Choroid plexus epithelial cell (primary cell): ENCODE results near the gene DLD.

Experiments
- DNase-seq: peaks from one replicate; pipeline ENCODE4 v3.0.0-alpha.2; 2010; ENCODE audit warnings: low read depth
- H3K4me3 ChIP-seq: 2 replicates; pipeline ENCODE4 v1.5.1; 2011; ENCODE audit warnings: low read depth, mild to moderate bottlenecking, control low read depth, low read length, moderate library complexity
- TF ChIP-seq, protein P1 (sequence below): conservative IDR thresholded peaks from 2 replicates; pipeline ENCODE4 v1.5.1; 2011; ENCODE audit warnings: low read depth, mild to moderate bottlenecking, control low read depth, inconsistent platforms, low read length, moderate library complexity

DLD gene

DNA sequence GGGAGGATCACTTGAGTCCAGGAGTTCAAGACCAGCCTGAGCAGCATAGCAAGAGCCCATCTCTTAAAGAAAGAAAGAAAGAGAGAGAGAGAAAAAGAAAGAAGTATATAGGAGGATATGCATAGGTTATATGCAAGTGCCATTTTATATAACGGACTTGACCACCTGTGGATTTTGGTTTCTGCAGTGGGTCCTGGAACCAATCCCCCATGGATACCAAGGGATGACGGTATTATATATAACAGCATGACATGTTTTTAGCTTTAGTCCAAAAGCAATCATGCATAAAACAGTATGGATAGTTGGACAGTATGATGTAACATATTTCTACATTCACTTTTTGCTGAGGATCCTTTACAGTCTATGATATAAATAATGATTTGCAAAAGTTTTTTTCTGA, 45.3 kb downstream of the DLD start:
- TF ChIP-seq, protein P1, sequence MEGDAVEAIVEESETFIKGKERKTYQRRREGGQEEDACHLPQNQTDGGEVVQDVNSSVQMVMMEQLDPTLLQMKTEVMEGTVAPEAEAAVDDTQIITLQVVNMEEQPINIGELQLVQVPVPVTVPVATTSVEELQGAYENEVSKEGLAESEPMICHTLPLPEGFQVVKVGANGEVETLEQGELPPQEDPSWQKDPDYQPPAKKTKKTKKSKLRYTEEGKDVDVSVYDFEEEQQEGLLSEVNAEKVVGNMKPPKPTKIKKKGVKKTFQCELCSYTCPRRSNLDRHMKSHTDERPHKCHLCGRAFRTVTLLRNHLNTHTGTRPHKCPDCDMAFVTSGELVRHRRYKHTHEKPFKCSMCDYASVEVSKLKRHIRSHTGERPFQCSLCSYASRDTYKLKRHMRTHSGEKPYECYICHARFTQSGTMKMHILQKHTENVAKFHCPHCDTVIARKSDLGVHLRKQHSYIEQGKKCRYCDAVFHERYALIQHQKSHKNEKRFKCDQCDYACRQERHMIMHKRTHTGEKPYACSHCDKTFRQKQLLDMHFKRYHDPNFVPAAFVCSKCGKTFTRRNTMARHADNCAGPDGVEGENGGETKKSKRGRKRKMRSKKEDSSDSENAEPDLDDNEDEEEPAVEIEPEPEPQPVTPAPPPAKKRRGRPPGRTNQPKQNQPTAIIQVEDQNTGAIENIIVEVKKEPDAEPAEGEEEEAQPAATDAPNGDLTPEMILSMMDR: no peak
- DNase-seq: no peak
- no peak overlapping the region for H3K4me3 ChIP-seq

DNA sequence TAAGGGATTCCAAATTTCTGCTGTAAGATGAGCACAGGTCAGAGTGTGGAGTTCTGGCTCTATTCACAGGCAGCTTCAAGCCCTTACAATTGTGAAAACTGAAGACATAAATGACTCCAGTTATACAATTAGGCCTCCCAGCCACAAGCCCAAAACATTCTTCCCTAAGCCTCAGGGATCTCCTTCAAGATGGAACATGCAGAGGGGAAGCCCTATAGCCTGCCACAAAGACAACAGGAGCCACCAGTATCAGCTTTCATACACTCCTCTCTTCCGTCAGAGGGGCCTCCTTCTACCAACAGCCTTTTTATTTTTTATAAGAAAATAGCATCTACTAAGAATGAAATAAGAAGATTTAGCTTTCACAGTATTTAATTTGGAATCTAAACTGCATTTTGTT, 46.5 kb downstream of the DLD start:
- peak; percentile 52 for DNase-seq
- TF ChIP-seq, protein P1: no peak
- no peak overlapping the region for H3K4me3 ChIP-seq

DNA sequence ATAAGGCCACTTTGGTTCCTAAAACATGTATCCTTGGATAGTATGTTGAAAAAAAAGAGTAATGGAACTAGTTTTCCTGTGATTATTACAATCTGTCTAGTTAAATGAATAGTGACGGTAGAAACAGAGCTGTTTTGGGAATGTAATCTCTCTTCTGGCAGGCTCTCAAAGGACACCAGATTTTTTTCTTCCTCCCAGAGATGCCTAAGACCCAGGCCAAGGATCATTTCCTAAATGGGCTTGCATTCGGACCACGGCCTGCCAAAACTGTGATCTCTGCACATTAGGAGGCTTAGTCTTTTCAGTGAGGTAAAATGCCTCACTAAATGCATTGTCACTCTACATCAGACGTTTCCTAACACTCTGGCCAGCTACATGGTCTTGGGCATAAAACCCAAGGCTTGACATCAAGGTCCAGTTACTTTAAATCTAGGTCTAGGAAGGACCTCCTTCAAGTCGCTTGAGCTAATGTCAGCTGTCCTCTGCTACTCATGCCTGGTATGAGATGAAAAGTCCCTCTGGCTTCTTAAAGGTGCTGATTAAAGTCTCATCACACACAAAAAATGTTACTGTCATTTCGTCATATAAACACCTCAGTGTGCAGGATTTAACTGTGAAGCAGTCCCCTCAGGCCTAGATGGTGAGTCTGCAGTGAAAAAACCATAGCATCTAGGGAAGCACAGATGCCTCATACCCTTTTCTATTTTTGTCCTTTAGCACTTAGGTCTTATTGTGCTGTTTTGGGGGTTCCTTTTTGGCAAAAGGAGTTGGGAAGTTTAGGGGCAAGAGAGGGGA, 47.7 kb downstream of the DLD start:
- no peak for DNase-seq
- no peak overlapping the region for H3K4me3 ChIP-seq
- TF ChIP-seq, protein P1: no peak

DNA sequence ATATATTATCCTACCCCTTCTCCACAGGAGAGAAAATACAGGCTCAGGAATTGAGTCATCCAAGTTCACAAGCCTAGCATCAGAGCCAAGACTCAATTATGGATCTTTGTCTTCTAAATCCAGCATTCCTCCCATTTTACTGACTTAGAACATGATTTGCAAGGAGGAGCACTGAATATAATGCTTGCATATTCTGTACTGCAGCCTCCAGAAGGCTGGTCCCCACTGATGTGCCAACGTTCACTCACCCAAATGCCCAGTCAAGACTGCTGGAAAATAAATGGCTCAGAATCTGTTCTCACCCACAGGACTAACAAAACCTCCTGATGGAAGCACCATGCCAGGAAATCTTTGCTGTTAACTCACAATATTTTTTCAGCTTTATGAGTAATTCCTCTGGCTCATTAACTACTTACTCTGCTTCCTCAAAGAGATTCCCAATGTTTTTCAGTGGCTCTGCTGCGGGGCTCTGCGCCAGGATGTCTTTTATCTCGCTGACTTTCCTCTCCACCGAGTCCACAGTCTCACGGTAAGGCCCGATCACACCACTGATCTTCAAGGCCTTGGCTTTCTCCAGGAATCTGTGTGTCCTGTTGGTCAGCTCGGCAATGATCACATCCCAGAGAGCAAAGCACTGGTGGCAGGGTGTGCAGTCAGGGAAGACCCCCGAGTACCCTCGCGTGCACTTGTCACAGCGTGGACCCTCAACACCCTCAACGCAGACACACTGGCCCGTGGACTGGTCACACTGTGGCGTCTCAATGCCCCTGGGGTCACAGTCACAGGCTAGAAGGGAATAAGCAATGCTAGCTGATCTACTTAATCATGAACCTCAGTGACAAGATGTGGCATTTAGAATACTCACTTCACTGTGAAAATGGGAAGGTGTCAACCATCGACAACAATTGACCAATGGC, 48.8 kb downstream of the DLD start:
- no peak overlapping the region for H3K4me3 ChIP-seq
- TF ChIP-seq, protein P1: no peak
- peak; percentile 51 for DNase-seq

DNA sequence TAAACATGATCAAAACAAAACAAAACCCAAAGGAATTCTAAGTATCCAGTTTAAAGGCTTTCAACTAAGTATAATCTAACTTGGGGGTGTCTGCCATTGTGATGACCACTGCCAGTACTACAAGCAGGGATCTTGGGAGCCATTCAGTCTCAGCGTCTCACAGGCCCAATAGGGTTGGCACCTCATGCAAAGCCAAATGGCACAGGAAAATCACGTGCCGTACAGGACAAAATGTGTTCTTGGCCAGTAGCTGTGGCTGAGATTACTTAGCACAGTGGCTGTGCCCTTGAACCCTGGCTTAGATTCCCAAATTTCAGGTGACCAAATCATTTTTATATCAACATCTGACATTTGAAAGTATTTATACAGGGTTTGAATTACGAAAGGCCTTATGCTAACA, 50.0 kb downstream of the DLD start:
- TF ChIP-seq, protein P1: no peak
- no peak overlapping the region for H3K4me3 ChIP-seq
- no peak for DNase-seq

DNA sequence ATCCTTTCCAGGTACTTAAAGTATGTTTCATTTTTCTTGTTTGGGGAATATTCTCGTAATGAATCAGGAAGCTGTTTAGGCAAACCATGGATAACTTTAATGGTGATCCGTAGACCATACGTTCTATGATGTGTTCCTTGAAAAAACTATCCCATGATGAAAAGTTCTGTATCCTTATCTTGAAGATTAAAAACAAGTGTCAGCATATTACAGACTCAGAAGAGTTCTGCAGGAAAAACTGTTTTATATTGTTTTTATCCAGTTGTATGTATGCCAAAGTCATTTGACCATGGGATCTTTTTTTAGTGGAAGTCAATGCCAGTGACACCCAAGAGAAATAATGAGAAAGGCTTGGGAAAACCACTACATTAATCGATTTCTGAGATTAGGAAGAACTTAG, 52.0 kb downstream of the DLD start:
- no peak overlapping the region for H3K4me3 ChIP-seq
- DNase-seq: no peak
- TF ChIP-seq, protein P1: no peak
